CD4-positive, alpha-beta T cell treated with Interleukin-6 at 100 ng/mL for 8 hours (primary cell): ENCODE measurements around the gene SCN1A.
"Not testable (repeated sequence)": the region's sequence is repeated elsewhere in the genome, so short reads cannot be mapped to it uniquely, and the experiment has no call there.

Experiments
- DNase-seq: peaks from one replicate; pipeline ENCODE4 v3.0.0-alpha.2; 2020; ENCODE audit warnings: mixed read lengths, low spot score

Gene SCN1A

GRCh38 chr2:166081131-166081632, 46.6 kb downstream of the SCN1A start:
- no peak for DNase-seq

GRCh38 chr2:166074430-166074829, 53.4 kb downstream of the SCN1A start:
- DNase-seq = no peak

- no peak for DNase-seq
Observed at GRCh38 chr2:166074011-166074410, 53.8 kb downstream of the SCN1A start.

- no peak for DNase-seq
Observed at GRCh38 chr2:166070231-166070630, 57.6 kb downstream of the SCN1A start.

GRCh38 chr2:166068981-166069380, 58.8 kb downstream of the SCN1A start:
- no peak for DNase-seq

- no peak for DNase-seq
Observed at GRCh38 chr2:166067229-166067628, 60.6 kb downstream of the SCN1A start.

- DNase-seq = no peak
Observed at GRCh38 chr2:166060191-166060590, 67.6 kb downstream of the SCN1A start.

GRCh38 chr2:166057370-166058164, 70.3 kb downstream of the SCN1A start:
- no peak for DNase-seq

- DNase-seq = no peak
Observed at GRCh38 chr2:166044853-166045483, 82.9 kb downstream of the SCN1A start.

- DNase-seq = no peak
Observed at GRCh38 chr2:166042768-166043390, 84.9 kb downstream of the SCN1A start.

- DNase-seq = no peak
Observed at GRCh38 chr2:166042356-166042755, 85.5 kb downstream of the SCN1A start.

- DNase-seq = no peak
Observed at GRCh38 chr2:166041613-166042012, 86.2 kb downstream of the SCN1A start.

GRCh38 chr2:166032361-166032760, 95.5 kb downstream of the SCN1A start:
- DNase-seq = no peak

GRCh38 chr2:166031054-166031453, 96.8 kb downstream of the SCN1A start:
- no peak for DNase-seq

- DNase-seq = no peak
Observed at GRCh38 chr2:166025313-166025712, 102.5 kb downstream of the SCN1A start.

- DNase-seq = no peak
Observed at GRCh38 chr2:166017208-166017607, 110.6 kb downstream of the SCN1A start.

GRCh38 chr2:166013878-166014277, 113.9 kb downstream of the SCN1A start:
- DNase-seq = no peak

- DNase-seq = no peak
Observed at GRCh38 chr2:166011660-166012059, 116.2 kb downstream of the SCN1A start.

- no peak for DNase-seq
Observed at GRCh38 chr2:166000401-166000800, 127.4 kb downstream of the SCN1A start.

- DNase-seq = no peak
Observed at GRCh38 chr2:165990846-165991245, 137.0 kb downstream of the SCN1A start.

- DNase-seq = no peak
Observed at GRCh38 chr2:165989851-165990250, 138.0 kb downstream of the SCN1A start.

- no peak for DNase-seq
Observed at GRCh38 chr2:165985120-165985519, 142.7 kb downstream of the SCN1A start.

- not testable (repeated sequence) for DNase-seq
Observed at GRCh38 chr2:165972161-165972560, 155.7 kb downstream of the SCN1A start.
